ENCODE data around the gene FREM2.

The FREM2 gene

DNA sequence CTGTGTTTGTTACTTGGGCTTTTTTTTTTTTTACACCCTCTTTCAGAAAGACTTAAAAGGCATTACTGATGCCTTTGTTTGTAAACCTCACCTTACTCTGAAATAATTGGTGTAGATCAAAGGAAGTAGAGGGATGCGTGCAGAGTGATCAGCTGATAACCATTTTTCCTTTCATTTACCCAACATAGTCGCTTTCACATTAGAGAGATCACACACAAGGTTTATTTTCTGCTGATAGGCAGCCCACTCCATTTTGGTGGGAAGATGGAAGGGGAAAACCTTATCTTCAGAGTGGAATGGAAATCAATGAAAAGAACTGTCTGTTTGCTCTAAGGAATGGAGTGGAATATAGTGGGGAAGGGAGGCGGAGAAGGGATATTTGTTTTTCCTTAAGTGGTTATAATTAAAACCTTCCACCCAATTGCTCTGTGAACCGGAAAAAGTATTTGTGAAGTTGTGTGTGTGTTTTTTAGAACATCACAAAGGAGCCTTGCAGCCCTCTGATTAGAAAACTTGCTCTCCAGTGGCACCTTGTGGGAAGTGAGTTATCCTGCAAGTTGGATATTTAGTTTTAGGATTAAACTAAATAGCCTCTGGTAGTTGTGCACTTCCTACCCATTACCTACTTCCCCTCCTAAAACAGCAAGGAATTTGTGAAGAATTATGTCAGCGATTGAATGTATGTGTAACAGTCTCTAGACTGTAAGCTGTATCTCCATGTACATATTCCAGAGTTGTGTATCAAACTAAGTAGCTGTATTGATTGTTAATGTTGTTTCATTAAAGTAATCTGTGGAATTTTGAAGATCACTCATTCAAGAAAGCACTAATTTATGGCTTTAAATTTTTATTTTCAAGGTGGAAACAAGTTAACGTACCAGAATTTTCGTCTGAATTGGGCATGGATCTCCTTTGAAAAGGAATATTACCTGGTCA lies 76.8 kb downstream of the FREM2 start:
- DNase-seq (ENCODE audit: low read depth): no peak

GRCh38 chr13:38766799-38767198 lies 79.9 kb downstream of the FREM2 start:
- no peak for DNase-seq (ENCODE audit: low read depth)

- DNase-seq (ENCODE audit: low read depth): no peak
Measured at GRCh38 chr13:38767506-38768265, 80.8 kb downstream of the FREM2 start.

GRCh38 chr13:38769526-38769925 lies 82.6 kb downstream of the FREM2 start:
- no peak for DNase-seq (ENCODE audit: low read depth)

- no peak for DNase-seq (ENCODE audit: low read depth)
Measured at GRCh38 chr13:38775085-38775484, 88.2 kb downstream of the FREM2 start.

- DNase-seq (ENCODE audit: low read depth): no peak
Measured at GRCh38 chr13:38777347-38778119, 90.7 kb downstream of the FREM2 start.

DNA sequence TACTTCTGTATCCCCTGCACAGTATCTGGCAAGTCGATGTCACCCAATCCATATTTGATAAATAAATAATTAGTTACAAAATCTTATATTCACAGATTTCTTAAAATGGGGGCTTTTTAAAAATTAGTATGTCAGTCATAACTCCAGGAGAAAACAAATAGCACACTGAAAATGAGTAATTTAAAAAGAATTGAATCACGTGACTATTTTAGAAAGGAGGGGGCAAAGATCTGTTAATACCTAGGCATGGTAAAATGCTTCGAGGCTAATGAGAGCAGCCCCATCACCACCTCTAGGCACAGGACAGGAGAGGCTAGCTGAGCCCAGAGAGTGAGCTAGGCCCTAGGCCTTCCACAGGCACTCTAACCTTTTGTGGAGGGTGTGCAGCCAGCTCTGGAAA lies 94.7 kb downstream of the FREM2 start:
- DNase-seq (ENCODE audit: low read depth): no peak

GRCh38 chr13:38784036-38784880 lies 97.4 kb downstream of the FREM2 start:
- DNase-seq (ENCODE audit: low read depth): no peak

GRCh38 chr13:38785042-38785441 lies 98.2 kb downstream of the FREM2 start:
- no peak for DNase-seq (ENCODE audit: low read depth)

DNA sequence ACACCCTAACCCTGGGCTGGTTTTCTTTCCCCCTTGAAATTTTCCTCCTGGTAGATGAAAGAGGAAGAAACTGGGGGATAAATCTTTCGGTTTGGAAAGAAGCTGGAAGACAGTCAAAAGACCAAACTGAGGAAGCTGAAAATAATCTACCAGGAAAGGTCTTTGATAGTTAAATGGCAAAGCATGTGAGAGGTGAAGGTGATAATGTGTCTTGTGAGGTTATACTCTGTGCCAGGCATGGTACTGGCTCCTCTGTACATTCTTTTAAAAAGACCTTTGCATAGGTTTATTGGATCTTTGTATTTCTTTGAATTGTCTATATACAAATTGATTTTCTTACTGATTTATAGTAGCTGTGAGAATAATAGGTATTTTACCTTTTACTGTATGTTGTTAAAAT lies 98.6 kb downstream of the FREM2 start:
- DNase-seq (ENCODE audit: low read depth): no peak

GRCh38 chr13:38787550-38787949 lies 100.7 kb downstream of the FREM2 start:
- DNase-seq (ENCODE audit: low read depth): no peak

DNA sequence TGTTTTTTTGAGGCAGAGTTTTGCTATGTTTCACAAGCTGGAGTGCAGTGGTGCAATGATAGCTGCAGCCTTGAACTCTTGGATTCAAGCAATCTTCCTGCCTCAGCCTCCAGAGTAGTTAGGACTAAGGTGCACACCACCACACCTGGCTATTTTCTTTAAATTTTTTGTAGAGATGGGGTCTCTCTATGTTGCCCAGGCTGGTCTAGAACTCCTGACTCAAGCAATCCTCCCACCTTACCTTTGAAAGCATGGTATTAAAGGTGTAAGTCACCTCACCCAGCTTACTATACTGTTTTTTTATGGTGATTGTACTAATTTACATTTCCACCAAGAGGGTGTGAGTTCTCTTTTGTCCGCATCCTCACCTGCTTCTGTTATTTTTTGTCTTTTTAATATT lies 110.0 kb downstream of the FREM2 start:
- no peak for DNase-seq (ENCODE audit: low read depth)

DNA sequence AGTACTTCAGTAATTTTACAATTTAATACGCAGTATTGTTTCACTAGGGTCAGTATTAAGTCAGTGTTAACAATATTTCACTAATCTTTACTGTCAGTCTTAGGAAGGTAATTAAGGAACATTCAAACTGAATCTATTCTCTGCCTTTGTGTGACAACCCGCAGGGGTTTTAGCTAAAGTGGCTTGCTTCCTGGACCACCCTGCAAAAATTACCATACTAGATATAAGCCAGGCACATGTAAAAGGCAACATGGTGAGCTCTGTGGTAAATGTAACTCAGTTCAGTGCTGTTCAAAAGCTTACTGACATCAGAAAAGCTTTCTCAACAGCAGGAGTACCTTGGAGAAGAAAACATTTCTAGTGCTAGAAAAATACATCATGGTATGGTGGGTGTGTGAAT lies 116.7 kb downstream of the FREM2 start:
- DNase-seq (ENCODE audit: low read depth): no peak

- no peak for DNase-seq (ENCODE audit: low read depth)
Measured at GRCh38 chr13:38804061-38804460, 117.2 kb downstream of the FREM2 start.

DNA sequence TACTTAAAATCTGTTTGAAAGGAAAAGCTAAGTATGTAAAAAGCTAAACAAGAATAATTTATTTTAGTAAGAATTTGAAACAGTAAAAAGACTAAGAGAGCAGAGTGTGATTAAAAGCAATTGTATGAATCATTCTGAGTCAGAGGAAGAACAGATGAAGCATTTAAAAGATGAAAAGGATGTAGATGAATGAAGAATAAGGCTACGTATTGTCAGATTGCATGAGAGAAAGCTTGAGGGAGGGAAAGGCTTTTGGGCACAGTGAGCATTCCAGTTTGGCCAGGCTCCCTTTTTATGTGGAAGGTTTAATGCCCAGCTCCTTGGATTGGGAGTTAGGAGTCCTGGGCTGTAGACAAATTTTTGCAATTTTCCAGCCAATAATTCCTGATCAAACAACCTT lies 117.7 kb downstream of the FREM2 start:
- no peak for DNase-seq (ENCODE audit: low read depth)

DNA sequence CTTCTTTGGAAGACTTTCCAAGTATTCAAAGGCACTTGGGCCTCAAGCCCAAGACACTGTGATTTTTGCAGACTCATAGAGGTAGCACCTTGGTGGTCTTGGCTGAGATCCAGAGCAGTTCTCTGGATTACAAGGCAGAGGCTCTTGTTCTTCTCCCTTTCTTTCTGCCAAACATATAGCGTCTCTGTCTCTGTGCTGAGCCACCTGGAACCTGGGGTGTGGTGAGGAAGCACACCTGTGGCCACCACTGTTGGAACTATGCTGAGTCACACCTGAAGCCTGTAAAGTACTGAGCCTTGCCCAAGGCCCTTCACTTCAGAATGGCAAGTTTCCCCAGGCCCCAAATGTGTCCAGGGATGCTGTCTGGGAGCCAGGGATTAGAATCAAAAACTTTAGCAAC lies 127.5 kb downstream of the FREM2 start:
- no peak for DNase-seq (ENCODE audit: low read depth)

GRCh38 chr13:38819053-38819452 lies 132.2 kb downstream of the FREM2 start:
- DNase-seq (ENCODE audit: low read depth): no peak

DNA sequence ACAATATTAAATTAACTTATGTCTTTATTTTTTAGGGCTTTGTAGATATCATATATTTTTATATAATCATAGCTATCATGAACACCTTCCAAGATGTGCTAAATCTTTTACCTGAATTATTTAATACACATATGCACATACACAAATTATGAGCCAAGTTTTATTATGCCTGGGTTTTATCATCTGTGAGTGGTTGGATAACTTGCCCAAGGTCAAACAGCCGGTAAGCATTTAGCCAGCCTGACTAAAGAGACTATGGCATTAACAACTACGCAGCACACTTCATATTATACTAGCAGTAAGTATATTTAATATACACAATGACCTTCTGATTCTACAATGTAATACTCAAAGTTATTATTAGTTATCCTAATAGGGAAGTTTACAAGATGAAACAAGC lies 132.7 kb downstream of the FREM2 start:
- no peak for DNase-seq (ENCODE audit: low read depth)

GRCh38 chr13:38821770-38822551 lies 135.1 kb downstream of the FREM2 start:
- DNase-seq (ENCODE audit: low read depth): no peak

GRCh38 chr13:38824342-38824741 lies 137.5 kb downstream of the FREM2 start:
- DNase-seq (ENCODE audit: low read depth): no peak
